HL-60/S4 treated with retinoic acid at 250 ng/mL for 4 days and 3 days (cell line): Measurements from ENCODE around the gene NFU1.

Experiments used
- in situ Hi-C: fragments of 300-500 bp; cut with MboI; formaldehyde crosslinking; loops from 2 replicates; pipeline ENCODE4 v1.7.0; 2022; ENCODE audit warnings: low sequenced_read_pairs

The NFU1 gene

DNA sequence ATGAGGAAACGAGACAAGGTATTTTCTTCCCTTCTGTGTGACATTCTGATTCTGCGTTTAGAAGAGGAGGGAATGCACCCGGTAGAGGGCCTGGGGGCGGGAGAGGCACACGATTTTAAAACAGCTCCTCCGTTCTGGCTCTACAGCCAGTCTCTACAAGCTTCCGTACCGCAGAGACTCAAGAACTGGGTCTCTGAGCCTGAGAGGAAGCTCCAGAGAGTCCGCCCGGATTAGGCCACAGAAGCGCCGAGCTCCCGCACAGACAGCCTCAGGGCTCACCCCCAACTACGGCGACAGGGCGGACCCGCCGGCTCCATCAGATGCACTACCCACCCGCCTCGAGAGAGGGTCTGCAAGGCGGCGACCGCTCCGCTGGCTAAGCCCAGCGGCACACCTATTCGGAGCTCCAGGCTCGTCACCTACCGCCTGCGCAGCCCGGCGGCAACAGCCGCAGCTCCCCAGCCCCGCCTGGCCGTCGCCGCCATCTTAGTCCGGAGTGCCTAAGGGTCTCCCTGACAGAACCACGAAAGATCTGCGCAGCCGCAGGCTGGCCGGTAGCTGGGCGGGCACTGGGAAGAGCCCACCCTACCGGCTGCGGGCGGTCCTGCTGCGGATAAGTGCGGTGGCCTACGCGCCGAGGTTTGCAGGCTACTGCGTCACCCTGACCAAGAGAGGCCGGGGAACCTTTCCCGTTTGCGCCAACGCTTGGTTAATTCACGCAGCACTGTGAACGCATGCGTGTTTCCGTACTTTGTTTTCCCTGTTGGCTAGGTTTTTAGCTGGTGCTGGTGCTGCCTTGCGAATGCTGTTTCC is at the start of gene NFU1:
NFU1 (minus strand) TSS at position 498 of the 813 bp plus-strand sequence; CDS start at position 485, 13 bp downstream.
- in situ Hi-C loops = no loop called here

- in situ Hi-C loops = no loop called here
Measured at GRCh38 chr2:69483696-69484095, 46.5 kb upstream of the NFU1 start.

DNA sequence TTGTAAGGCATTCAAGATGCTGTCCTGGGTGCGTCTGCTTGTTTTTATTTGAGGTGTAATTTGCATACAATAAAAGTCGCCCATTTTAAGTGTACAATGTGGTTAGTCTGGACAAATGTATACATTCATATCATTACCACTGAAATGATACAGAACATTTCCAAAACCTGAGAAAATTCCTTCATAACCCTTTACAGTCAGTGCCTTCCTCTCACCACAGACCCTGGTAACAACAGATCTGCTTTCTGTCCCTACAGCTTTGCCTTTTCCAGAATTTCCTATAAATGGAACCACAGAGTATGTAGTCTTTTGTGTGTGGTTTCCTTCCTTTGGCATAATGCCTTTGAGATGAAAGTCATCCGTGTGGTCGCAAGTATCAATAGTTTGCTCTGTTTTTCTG is 45.8 kb upstream of the NFU1 start:
- in situ Hi-C loops = no loop called here

- in situ Hi-C loops = no loop called here
Measured at GRCh38 chr2:69482471-69482870, 45.2 kb upstream of the NFU1 start.

DNA sequence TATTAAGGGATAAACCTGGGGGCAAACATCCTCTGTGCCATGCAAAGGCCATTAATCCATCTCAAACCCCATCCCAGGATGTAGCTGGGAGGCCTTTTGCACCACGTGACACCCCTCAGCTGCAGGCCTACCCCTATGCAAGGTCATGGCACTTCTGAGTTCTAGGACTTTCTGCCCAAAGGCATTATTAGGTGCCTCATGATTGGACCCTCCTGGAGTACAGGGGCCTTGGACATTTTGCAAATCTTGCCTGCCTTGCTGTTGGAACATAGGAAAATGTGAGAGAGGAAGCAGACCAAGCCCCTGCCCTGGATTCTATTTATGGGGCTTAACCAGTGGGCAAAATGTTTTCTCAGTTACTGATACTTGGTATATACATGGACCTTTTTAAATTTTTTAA is 44.2 kb upstream of the NFU1 start:
- in situ Hi-C loops = no loop called here

DNA sequence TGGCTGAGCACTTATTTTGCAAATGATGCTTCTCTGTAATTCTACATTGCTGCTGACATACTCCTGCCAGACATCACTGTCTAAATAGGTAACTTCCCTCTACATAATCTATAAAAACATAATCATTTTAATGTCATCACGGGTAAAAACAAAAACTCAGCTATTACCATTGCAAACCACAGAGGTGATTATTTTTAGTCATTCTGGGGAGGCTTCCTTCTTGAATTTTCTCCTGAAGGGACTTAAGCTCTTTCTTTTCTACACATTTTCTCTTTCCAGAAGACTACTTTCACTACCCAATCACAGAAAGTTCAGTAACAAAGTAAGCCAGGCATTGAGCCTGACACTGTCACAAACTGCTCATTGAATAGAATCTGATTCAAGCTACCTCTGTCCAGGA is 40.4 kb upstream of the NFU1 start:
- in situ Hi-C loops = no loop called here

DNA sequence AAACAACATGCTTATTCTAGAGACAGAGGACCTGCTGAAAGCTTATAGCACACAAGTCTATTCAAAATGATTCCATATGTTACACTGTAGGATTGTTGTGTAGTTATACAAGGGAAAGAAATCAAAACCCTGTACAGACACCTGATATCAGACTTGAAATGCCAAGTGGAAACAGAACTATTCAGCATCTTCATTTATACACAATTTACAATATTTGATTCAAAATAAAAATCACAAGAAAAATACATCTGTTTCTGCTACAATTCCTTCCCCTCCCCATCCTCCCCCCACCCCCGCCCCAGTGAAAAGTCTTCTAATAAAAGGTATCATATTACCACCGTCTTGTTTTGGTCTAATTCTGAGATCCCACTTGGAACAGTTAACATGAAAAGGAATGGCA is 37.5 kb upstream of the NFU1 start:
- in situ Hi-C loops = no loop called here

DNA sequence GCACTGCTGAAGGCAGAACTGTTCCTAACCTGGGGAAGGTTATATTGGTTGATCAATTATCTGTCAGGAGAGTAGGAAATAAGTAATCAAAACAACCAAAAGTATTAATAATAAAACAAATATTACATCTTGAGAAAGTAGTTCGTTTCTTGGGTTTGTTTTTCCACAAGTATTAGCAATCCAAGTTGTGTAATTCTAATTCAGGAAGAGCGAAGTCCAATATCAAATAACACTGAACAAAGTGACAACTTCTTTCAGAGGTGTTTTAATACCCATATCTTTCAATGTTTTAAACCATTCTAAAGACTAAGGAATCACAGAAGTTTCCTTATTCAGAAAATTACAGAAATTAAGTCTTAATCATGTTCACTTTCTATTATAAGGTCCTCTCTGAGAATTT is 34.6 kb upstream of the NFU1 start:
- in situ Hi-C loops = no loop called here

DNA sequence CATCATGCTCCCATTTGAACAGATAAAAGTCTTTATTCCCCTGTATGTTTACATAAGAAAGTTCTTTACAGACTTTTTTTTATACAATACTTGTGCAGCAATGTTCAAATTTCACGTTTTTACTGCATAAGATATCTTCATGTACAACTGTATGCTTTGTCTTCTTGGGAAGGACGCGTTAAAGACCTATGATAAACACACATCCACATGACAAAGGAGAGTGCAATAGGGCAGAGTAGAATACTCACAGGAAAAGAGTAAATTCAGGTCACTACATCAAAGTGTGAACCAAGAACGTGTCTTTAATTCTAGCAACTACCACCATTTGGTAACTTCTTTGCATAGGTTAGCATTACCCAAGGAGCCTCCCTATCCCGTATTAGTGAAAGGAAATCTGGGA is 33.7 kb upstream of the NFU1 start:
- in situ Hi-C loops = no loop called here

GRCh38 chr2:69469784-69470183 is 32.5 kb upstream of the NFU1 start:
- in situ Hi-C loops = no loop called here

DNA sequence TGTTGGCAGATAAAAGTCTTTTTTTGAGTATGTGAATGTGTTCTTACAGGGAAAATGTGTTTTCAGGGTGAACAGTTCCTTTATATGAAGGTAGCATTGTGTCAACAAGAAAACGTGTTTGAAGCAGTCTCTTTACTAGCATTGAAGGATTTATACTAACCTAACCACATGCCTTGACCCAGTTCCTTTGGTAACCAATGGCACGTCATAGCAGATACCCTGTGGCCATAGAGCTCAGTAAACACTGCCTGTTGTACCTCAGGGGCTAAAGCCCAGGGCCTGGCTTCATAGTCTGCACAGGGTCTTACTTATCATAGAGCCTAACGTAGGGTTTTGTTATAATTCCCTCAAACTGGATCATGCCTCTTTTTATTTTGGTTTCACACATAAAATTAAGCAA is 32.1 kb upstream of the NFU1 start:
- in situ Hi-C loops = no loop called here

GRCh38 chr2:69466728-69467127 is 29.5 kb upstream of the NFU1 start:
- in situ Hi-C loops = no loop called here

DNA sequence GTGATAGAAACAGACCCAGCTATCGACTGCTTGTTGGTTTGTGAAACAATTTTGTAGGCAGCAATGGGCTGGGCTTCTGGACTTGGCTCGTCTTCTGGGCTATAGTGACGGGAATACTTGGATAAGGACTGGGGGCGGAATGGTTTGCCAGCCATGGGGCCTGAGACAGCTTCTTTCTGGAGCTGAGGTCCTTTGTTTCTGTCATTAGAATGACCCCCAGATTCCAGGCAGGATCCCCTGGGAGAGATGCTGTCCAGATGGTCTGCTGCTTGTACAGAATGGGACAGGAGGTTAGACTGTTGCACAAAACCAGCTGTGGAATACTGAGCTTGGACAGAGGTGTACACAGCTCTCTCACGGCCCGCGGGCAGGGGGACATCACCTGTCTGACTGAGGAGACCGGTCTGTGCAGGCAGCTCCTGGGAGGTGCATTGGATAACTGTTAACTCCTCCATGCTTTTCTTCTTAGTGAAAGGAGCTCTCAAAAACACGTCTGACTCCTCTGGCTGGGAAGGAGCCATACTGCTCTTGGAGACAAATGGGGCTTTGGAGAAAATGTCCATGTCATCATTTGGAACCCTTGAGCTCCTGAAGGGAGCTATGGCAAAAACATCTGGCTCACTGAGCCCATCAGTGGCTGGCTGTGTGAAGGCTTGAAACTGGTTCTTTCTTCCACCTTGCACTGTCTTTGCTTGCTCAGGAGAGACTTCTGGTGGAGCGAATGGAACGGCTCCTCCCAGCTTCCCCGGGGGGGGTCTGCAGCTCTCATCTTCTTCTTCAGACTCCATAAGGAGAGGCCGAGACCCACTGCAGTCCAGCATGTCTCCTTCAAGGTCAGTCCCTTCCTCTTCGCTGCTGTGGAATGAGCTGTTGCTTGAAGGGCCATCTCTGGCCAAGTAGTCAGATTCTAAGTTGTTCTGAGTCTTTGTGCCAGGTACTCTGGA is 28.6 kb upstream of the NFU1 start:
- in situ Hi-C loops = no loop called here

- in situ Hi-C loops = no loop called here
Measured at GRCh38 chr2:69464575-69464974, 27.3 kb upstream of the NFU1 start.

- in situ Hi-C loops = no loop called here
Measured at GRCh38 chr2:69462780-69463179, 25.5 kb upstream of the NFU1 start.

DNA sequence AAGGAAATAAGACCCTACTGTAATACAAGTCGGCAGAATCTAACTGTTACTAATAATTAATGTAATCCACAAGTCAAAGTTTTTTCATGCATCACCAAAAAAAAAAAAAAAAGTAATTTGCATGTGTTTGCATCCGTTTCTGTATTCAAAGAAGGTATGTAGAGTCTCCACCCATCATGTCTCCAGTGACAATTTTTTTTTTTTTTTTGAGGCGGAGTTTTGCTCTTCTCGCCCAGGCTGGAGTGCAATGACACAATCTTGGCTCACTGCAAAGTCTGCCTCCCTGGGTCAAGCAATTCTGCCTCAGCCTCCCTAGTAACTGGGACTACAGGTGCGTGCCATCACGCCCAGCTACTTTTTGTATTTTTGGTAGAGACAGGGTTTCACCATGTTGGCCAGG is 24.2 kb upstream of the NFU1 start:
- in situ Hi-C loops = no loop called here

DNA sequence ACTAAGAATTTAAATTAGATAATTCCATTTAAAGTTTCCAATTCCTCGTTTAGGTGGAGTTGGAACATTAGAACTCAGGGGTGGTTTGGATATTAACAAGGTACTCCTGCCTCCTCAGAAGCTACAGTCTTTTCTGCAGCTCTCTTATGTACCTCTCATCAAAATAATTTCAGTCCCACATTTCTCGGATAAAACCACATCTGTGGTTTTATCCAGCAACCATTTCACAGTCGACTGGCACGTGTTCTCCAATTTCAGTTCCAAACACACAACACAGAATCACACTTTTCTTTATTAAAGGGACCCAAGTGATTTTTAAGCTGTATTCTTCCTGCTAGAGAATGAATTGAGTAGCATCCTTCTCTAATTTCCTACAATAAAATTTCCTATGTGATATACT is 22.7 kb upstream of the NFU1 start:
- in situ Hi-C loops = no loop called here

DNA sequence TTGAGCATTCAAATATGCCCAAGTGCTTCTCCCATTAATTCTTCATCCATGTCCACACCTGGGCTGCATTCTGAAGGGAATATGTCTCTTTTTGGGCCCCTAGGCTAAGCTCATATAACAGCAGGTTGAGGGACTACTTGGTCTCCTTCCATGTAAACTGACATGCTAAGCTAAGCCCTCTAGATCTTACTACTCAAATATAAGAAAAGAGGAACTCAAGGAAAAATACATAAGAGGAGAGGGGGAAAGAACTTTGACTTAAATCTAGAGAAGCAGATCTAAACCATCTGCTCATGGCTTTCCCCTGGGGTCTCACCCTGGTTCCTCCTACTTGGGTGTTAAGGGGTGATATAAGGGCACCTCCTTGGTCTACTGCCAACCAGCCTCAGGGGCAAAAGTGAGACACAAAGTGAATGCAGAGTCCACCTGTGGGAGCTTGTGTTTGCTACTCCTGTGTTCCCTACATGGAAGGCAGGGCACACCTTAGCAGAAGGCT is 19.8 kb upstream of the NFU1 start:
- in situ Hi-C loops = no loop called here

DNA sequence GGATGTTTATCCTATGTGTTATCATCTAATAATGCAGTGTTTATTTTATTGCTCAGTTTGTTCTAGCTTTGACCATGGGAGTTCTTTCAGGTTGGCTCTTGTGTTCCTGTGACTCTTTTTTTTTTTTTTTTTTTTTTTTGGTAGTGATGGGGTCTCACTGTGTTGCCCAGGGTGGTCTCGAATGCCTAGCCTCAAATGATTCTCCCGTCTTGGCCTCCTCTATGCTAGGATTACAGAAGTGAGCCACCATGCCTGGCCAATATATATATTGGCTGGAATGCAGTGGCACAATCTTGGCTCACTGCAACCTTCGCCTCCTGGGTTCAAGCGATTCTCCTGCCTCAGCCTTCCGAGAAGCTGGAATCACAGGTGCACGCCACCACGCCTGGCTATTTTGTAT is 18.9 kb upstream of the NFU1 start:
- in situ Hi-C loops = no loop called here

- in situ Hi-C loops = no loop called here
Measured at GRCh38 chr2:69454976-69455375, 17.7 kb upstream of the NFU1 start.

- in situ Hi-C loops = no loop called here
Measured at GRCh38 chr2:69453475-69454129, 16.4 kb upstream of the NFU1 start.
